ENCODE measurements around the gene JADE2.

Gene JADE2

DNA sequence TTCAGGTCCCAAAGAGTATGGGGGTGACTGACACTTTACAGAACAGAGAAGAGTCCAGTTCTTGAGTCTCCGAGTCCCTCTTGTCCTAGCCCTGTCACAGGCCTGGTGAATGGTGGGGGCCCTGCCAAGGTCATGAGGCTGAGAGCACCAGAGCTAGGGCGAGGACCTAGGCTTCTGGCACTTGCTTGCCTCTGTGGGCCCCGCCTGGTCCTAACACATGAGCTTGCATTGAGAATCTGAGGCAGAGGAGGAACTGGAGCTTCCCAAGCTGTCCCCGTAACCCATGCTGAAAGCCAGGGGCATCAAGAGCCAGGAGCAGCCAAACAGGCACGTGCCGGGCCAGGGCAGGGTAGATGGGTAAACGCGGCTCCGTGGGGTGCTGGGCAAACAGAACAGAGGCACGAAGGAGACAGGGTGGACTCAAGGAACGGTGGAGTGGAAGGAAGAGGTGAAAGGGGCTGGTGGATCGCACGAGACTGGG is 41.3 kb downstream of the JADE2 start:
- no peaks in the 10 kb centered on the region for H3K9me3 ChIP-seq (ENCODE audit: control insufficient read depth in 1 of 2, low read length in 2 of 2)
- H3K4me1 ChIP-seq (ENCODE audit: control insufficient read depth in 1 of 2, insufficient read depth in 2 of 2, low read length in 2 of 2) = peaks cover 11 to 37% of the 10 kb centered on the region in 2 donors
- H3K27me3 ChIP-seq (ENCODE audit: low read depth, low read length) = no peaks in the 10 kb centered on the region
- no peak overlapping the region for H3K27ac ChIP-seq (ENCODE audit: low read length)
- peaks cover 43 to 81% of the 10 kb centered on the region in 2 donors for H3K36me3 ChIP-seq (ENCODE audit: control insufficient read depth in 1 of 2, insufficient read depth in 2 of 2, low read length in 2 of 2)
- H3K4me3 ChIP-seq (ENCODE audit: low read depth in 1 of 2, low read length in 2 of 2) = no peak overlapping the region

DNA sequence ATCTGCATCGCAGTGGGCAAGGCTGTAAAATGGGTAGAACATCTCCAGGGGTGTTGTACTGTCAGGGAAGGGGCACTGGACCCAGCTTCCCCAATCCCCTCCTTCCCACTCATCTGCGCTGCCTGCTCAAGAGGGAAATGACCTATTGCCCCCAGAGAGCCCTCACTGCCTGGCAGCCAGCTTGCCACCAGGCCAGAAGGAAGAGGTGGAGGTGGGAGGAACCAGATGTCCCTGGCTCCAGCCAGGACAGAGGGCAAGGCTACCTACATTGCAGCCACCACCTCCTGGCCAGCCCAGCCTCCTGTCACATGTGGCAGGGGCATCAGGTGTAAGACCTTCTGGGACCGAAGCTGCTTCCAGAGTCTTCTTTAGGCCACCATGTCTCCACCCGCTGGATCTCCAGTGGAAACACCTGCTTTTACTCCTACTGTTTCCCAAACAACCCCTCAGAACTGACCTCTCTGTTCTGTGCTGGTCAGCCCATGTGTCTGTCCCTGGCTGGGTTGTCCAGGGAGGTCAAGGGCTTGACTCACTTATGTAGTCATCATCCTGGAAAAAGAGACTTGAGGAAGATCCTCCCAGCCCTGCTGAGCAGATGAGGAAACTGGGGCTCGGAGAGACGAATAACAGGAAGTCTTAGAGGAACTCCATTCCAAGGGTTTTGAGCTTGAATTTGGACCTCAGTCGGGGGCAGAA is 42.3 kb downstream of the JADE2 start:
- Histone ChIP-seq H3K27ac (ENCODE audit: low read length) (peak overlapping the region; percentile 65), H3K9me3 (ENCODE audit: control insufficient read depth in 1 of 2, low read length in 2 of 2) (no peaks in the 10 kb centered on the region), H3K27me3 (ENCODE audit: low read depth, low read length) (no peaks in the 10 kb centered on the region), H3K4me1 (ENCODE audit: control insufficient read depth in 1 of 2, insufficient read depth in 2 of 2, low read length in 2 of 2) (peaks cover 11 to 32% of the 10 kb centered on the region in 2 donors), H3K4me3 (ENCODE audit: low read depth in 1 of 2, low read length in 2 of 2) (no peak overlapping the region), H3K36me3 (ENCODE audit: control insufficient read depth in 1 of 2, insufficient read depth in 2 of 2, low read length in 2 of 2) (peaks cover 48 to 81% of the 10 kb centered on the region in 2 donors)

DNA sequence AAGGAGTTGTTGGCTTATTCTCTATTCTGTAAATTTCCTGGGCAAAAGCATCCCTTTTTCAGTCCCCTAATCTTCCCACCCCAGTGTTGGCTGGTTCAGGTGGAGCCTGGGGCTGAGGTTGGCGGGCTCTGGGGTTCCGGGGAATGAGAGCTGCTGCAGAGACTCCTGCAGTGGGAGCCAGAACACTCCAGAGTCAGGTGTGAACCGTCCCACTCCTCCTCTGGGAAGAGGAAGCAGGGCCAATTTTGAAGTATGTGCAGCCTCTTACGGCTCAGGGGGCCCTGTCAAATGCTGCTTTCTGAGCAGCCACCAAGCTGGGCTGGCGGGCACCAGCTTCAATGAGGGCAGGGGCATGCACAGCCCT is 42.8 kb downstream of the JADE2 start:
- peaks cover 11 to 32% of the 10 kb centered on the region in 2 donors for H3K4me1 ChIP-seq (ENCODE audit: control insufficient read depth in 1 of 2, insufficient read depth in 2 of 2, low read length in 2 of 2)
- H3K27ac ChIP-seq (ENCODE audit: low read length) = peak overlapping the region; percentile 65

DNA sequence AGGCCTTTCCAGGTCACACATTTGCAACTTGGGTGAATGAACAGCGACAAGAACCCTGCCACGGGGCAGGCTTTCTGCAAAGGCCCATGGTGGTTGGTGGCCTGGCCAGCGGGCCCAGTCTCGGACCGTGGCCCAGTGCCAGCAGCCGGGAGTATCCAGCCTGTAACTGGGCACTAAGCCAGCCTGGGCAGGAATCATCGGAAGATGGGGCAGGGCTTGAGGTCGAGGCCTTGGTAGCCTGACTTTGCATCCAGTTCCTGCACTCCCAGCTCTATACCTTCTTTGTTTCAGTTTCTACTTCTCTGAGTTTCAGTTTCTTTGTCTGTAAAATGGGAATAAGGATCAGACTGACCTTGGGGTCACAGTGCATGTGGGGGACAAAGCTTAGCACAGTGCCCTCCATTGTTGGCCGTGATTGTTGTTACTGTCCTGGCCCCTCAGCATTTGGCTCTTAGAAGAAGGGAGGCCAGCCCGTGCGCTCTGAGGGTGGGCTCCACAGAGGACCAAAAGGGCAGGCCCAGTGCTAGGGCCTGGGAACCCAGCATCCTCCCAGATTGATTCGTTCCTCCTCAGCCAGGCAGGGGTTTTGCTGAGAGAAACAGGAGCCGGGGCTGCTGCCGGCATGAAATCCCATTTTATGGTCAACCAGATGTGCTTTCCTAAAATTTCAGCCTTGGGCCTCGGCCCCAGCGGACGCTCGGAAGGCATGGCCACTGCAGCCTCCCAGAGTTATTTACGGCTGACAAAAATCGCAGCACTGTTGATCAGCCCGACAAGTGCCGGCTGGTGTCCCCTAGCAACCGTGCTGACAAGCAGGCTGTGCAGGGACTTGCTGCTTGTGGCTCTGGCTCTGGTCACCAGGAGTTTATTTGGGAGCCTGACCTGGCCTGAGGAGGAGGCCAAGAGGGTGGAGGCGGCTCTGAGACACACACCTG is 43.6 kb downstream of the JADE2 start:
- peaks cover 51 to 81% of the 10 kb centered on the region in 2 donors for H3K36me3 ChIP-seq (ENCODE audit: control insufficient read depth in 1 of 2, insufficient read depth in 2 of 2, low read length in 2 of 2)
- no peaks in the 10 kb centered on the region for H3K27me3 ChIP-seq (ENCODE audit: low read depth, low read length)
- H3K27ac ChIP-seq (ENCODE audit: low read length) = peak overlapping the region; percentile 65
- H3K9me3 ChIP-seq (ENCODE audit: control insufficient read depth in 1 of 2, low read length in 2 of 2) = no peaks in the 10 kb centered on the region
- peak overlapping the region in 1 of 2 donors; percentile 16 for H3K4me3 ChIP-seq (ENCODE audit: low read depth in 1 of 2, low read length in 2 of 2)
- H3K4me1 ChIP-seq (ENCODE audit: control insufficient read depth in 1 of 2, insufficient read depth in 2 of 2, low read length in 2 of 2) = peaks cover 11 to 32% of the 10 kb centered on the region in 2 donors

More for the DNA sequence above, 42.8 kb downstream of the JADE2 start:
- H3K4me3 ChIP-seq (ENCODE audit: low read depth in 1 of 2, low read length in 2 of 2) = peak overlapping the region in 1 of 2 donors; percentile 16
- no peaks in the 10 kb centered on the region for H3K9me3 ChIP-seq (ENCODE audit: control insufficient read depth in 1 of 2, low read length in 2 of 2)
- H3K27me3 ChIP-seq (ENCODE audit: low read depth, low read length) = no peaks in the 10 kb centered on the region
- H3K36me3 ChIP-seq (ENCODE audit: control insufficient read depth in 1 of 2, insufficient read depth in 2 of 2, low read length in 2 of 2) = peaks cover 51 to 81% of the 10 kb centered on the region in 2 donors

DNA sequence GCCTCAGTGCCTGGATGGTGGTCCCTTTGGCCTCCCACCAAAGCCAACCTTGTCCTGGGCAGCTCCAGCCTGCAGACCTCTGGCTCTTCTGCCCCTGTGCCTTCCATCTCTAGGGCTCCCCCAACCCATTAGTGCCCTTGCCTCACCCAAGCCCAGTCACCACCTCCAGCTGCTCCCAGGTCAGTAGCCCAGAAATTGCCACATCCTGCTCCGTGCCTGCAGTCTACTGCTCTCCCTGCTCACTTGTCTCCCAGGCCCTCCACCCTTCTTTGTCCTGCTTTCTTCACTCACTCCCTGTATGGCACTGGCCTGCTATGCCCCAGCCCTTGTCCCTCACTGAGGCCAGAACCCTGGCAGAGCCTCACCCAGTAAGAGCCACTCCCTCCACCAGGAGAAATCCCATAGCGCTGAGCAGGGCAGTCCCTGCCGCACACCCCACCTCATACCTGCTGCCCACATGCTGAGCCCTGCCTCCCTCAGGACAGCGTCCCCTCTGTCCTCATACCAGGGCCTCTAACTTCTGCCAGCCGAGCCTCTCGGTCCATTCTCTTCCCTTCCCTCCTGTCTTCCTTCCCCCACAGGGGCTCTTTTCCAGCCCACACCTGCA is 44.4 kb downstream of the JADE2 start:
- peak overlapping the region; percentile 31 for H3K27ac ChIP-seq (ENCODE audit: low read length)
- H3K36me3 ChIP-seq (ENCODE audit: control insufficient read depth in 1 of 2, insufficient read depth in 2 of 2, low read length in 2 of 2) = peaks cover 51 to 81% of the 10 kb centered on the region in 2 donors
- H3K4me3 ChIP-seq (ENCODE audit: low read depth in 1 of 2, low read length in 2 of 2) = peak overlapping the region in 1 of 2 donors; percentile 16
- H3K27me3 ChIP-seq (ENCODE audit: low read depth, low read length) = no peaks in the 10 kb centered on the region
- peaks cover 11 to 35% of the 10 kb centered on the region in 2 donors for H3K4me1 ChIP-seq (ENCODE audit: control insufficient read depth in 1 of 2, insufficient read depth in 2 of 2, low read length in 2 of 2)
- no peaks in the 10 kb centered on the region for H3K9me3 ChIP-seq (ENCODE audit: control insufficient read depth in 1 of 2, low read length in 2 of 2)

DNA sequence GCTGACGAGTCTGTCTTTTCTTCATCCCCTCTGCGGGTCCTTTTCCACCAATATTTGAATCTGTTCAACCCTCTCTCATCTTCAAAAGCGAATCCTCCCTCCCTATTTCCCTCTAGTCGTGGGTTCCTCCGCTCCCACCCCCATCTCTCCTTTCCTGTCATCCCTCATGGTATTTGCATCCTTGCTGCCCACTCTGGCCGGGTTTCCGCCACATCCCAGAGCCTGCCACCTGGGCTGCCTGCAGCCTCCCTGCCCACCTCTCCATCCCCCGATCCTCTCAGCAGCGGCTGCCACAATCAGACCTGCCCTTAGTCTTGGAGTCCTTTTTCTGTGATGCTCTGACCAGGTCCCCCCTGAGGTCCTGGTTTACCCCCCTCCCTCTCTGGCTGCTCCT is 44.9 kb downstream of the JADE2 start:
- H3K4me3 ChIP-seq (ENCODE audit: low read depth in 1 of 2, low read length in 2 of 2) = no peak overlapping the region
- no peaks in the 10 kb centered on the region for H3K9me3 ChIP-seq (ENCODE audit: control insufficient read depth in 1 of 2, low read length in 2 of 2)
- peak overlapping the region; percentile 31 for H3K27ac ChIP-seq (ENCODE audit: low read length)
- H3K4me1 ChIP-seq (ENCODE audit: control insufficient read depth in 1 of 2, insufficient read depth in 2 of 2, low read length in 2 of 2) = peaks cover 11 to 40% of the 10 kb centered on the region in 2 donors
- peaks cover 51 to 81% of the 10 kb centered on the region in 2 donors for H3K36me3 ChIP-seq (ENCODE audit: control insufficient read depth in 1 of 2, insufficient read depth in 2 of 2, low read length in 2 of 2)
- no peaks in the 10 kb centered on the region for H3K27me3 ChIP-seq (ENCODE audit: low read depth, low read length)

DNA sequence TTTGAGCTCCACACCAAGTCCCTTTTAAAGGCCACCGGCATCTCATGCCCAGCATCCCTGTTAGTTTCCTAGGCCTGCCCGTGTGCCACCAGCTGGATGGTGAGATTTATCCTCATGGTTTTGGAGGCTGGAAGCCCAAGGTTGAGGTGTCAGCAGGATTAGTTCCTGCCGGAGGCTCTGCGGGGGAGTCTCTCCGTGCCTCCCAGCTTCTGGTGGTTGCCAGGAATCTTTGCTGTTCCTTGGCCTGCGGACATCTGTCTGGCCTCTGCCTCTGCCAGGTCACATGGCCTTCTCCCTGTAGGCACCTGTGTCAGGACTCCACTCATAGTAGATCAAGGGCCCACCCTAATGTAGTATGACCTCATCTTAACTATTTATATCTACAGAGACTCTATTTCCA is 45.4 kb downstream of the JADE2 start:
- H3K4me3 ChIP-seq (ENCODE audit: low read depth in 1 of 2, low read length in 2 of 2) = no peak overlapping the region
- no peaks in the 10 kb centered on the region for H3K27me3 ChIP-seq (ENCODE audit: low read depth, low read length)
- H3K27ac ChIP-seq (ENCODE audit: low read length) = no peak overlapping the region
- peaks cover 11 to 43% of the 10 kb centered on the region in 2 donors for H3K4me1 ChIP-seq (ENCODE audit: control insufficient read depth in 1 of 2, insufficient read depth in 2 of 2, low read length in 2 of 2)
- no peaks in the 10 kb centered on the region for H3K9me3 ChIP-seq (ENCODE audit: control insufficient read depth in 1 of 2, low read length in 2 of 2)
- H3K36me3 ChIP-seq (ENCODE audit: control insufficient read depth in 1 of 2, insufficient read depth in 2 of 2, low read length in 2 of 2) = peaks cover 53 to 81% of the 10 kb centered on the region in 2 donors

DNA sequence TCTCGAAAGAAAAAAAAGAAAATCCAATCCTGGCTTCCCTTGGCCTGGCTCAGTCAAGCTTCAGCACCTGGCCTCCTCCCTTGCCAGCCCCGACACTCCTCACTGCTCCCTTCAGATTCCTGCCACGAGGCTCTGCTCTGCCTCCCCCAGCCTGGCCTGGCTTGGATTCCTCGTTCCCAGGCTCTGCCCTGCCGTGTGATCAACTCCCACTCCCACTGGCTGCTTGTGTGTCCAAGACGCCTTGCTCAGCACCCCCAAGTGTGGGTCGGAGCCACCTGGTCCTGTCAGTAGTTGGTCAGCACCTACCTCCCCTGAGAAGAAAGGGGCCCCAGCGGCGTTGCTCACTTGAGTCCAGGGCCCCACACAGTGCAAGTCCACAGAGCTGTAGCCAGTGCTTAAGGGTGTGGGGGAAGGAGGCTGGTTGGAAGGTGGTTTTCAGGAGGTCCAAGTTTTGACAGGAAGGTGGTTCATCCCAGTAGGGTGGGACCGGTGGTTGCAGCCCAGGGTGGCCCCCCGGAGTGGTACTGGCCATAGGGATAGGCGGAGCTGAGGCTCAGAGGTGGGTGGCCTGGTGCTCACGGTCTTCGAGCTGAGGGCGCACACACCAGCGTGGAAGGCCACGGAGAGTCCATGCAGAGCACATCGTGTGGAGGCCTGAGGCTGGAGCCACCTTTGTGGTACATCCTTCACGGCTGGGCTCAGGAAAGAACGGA is 46.4 kb downstream of the JADE2 start:
- H3K9me3 ChIP-seq (ENCODE audit: control insufficient read depth in 1 of 2, low read length in 2 of 2) = no peaks in the 10 kb centered on the region
- no peak overlapping the region for H3K4me3 ChIP-seq (ENCODE audit: low read depth in 1 of 2, low read length in 2 of 2)
- H3K27ac ChIP-seq (ENCODE audit: low read length) = no peak overlapping the region
- peaks cover 62 to 78% of the 10 kb centered on the region in 2 donors for H3K36me3 ChIP-seq (ENCODE audit: control insufficient read depth in 1 of 2, insufficient read depth in 2 of 2, low read length in 2 of 2)
- no peaks in the 10 kb centered on the region for H3K27me3 ChIP-seq (ENCODE audit: low read depth, low read length)
- H3K4me1 ChIP-seq (ENCODE audit: control insufficient read depth in 1 of 2, insufficient read depth in 2 of 2, low read length in 2 of 2) = peaks cover 14 to 45% of the 10 kb centered on the region in 2 donors

DNA sequence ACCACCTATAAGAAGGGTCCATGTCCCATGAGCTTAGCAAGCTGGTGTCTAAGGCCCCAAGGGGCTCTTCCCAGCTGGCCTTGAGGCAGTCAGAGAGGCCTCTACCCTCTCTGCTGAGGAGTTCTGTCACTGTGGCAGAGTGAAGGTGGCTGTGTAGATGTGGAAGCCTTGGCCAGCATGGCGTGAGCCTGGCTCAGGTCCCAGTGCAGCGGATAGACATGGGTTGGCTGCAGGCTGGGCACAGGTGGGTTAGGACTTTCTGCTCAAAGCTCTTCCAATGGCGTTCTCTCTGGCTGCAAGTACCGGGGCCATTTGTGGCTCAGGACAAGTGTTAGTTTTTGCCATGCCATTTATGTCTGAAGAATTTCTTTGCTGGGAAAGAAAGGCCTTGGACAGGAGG is 47.3 kb downstream of the JADE2 start:
- no peak overlapping the region for H3K27ac ChIP-seq (ENCODE audit: low read length)
- H3K27me3 ChIP-seq (ENCODE audit: low read depth, low read length) = no peaks in the 10 kb centered on the region
- peaks cover 55 to 69% of the 10 kb centered on the region in 2 donors for H3K36me3 ChIP-seq (ENCODE audit: control insufficient read depth in 1 of 2, insufficient read depth in 2 of 2, low read length in 2 of 2)
- no peak overlapping the region for H3K4me3 ChIP-seq (ENCODE audit: low read depth in 1 of 2, low read length in 2 of 2)
- no peaks in the 10 kb centered on the region for H3K9me3 ChIP-seq (ENCODE audit: control insufficient read depth in 1 of 2, low read length in 2 of 2)
- peaks cover 10 to 55% of the 10 kb centered on the region in 2 donors for H3K4me1 ChIP-seq (ENCODE audit: control insufficient read depth in 1 of 2, insufficient read depth in 2 of 2, low read length in 2 of 2)

DNA sequence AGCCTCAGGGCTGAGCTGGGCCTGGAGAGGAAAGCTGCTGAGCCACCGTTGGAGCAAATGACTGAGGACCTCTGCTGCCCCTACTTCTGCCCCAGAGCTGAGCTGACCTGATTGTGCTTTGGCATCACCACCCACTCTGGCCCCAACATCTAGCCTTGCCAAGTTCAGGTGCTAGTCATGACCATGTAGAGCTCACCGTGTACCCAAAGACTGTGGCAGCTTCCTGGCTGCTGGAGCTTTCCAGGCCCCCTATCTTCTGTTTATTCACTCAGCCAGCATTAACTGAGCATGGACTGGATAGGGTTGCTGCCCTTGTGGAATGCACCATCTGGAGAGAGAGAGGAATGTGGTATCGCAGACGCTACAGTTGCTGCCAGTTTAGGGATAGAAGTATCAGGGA is 49.1 kb downstream of the JADE2 start:
- Histone ChIP-seq H3K9me3 (ENCODE audit: control insufficient read depth in 1 of 2, low read length in 2 of 2) (no peaks in the 10 kb centered on the region), H3K4me1 (ENCODE audit: control insufficient read depth in 1 of 2, insufficient read depth in 2 of 2, low read length in 2 of 2) (peaks cover 4 to 40% of the 10 kb centered on the region in 2 donors), H3K4me3 (ENCODE audit: low read depth in 1 of 2, low read length in 2 of 2) (no peak overlapping the region), H3K27me3 (ENCODE audit: low read depth, low read length) (no peaks in the 10 kb centered on the region), H3K36me3 (ENCODE audit: control insufficient read depth in 1 of 2, insufficient read depth in 2 of 2, low read length in 2 of 2) (peaks cover 62 to 74% of the 10 kb centered on the region in 2 donors), H3K27ac (ENCODE audit: low read length) (no peak overlapping the region)
